ENCODE results near the gene NAV2.
"Not testable (repeated sequence)": the region's sequence is repeated elsewhere in the genome, so short reads cannot be mapped to it uniquely, and the experiment has no call there.

NAV2 gene

GRCh38 chr11:19958204-19958603, 245.6 kb downstream of the NAV2 start:
- no peak for DNase-seq

- no peak for DNase-seq
These were observed 246.6 kb downstream of the NAV2 start for GRCh38 chr11:19959210-19959609.

GRCh38 chr11:19959648-19960059, 247.0 kb downstream of the NAV2 start:
- no peak for DNase-seq

GRCh38 chr11:19960410-19960809, 247.8 kb downstream of the NAV2 start:
- not testable (repeated sequence) for DNase-seq

GRCh38 chr11:19961225-19961624, 248.6 kb downstream of the NAV2 start:
- no peak for DNase-seq

- no peak for DNase-seq
These were observed 249.6 kb downstream of the NAV2 start for GRCh38 chr11:19962053-19962800.

- no peak for DNase-seq
These were observed 250.2 kb downstream of the NAV2 start for GRCh38 chr11:19962801-19963175.

GRCh38 chr11:19963697-19964387, 251.2 kb downstream of the NAV2 start:
- DNase-seq: no peak

- no peak for DNase-seq
These were observed 253.8 kb downstream of the NAV2 start for GRCh38 chr11:19966441-19966840.

- DNase-seq: no peak
These were observed 254.3 kb downstream of the NAV2 start for GRCh38 chr11:19966927-19967326.

GRCh38 chr11:19967787-19968186, 255.2 kb downstream of the NAV2 start:
- DNase-seq: no peak

GRCh38 chr11:19968860-19969259, 256.2 kb downstream of the NAV2 start:
- DNase-seq: no peak

- no peak for DNase-seq
These were observed 258.3 kb downstream of the NAV2 start for GRCh38 chr11:19970944-19971343.

GRCh38 chr11:19972091-19972490, 259.5 kb downstream of the NAV2 start:
- DNase-seq: no peak

GRCh38 chr11:19972651-19973050, 260.0 kb downstream of the NAV2 start:
- DNase-seq: no peak

GRCh38 chr11:19973136-19973635, 260.5 kb downstream of the NAV2 start:
- no peak for DNase-seq

- no peak for DNase-seq
These were observed 262.2 kb downstream of the NAV2 start for GRCh38 chr11:19974886-19975285.

GRCh38 chr11:19975414-19975990, 262.9 kb downstream of the NAV2 start:
- no peak for DNase-seq

GRCh38 chr11:19976281-19976941, 263.8 kb downstream of the NAV2 start:
- DNase-seq: no peak

GRCh38 chr11:19977941-19978340, 265.3 kb downstream of the NAV2 start:
- no peak for DNase-seq

GRCh38 chr11:19978668-19979518, 266.3 kb downstream of the NAV2 start:
- DNase-seq: no peak

- no peak for DNase-seq
These were observed 266.8 kb downstream of the NAV2 start for GRCh38 chr11:19979519-19979845.

GRCh38 chr11:19980388-19980787, 267.8 kb downstream of the NAV2 start:
- no peak for DNase-seq
